OCI-LY7 (cell line): ENCODE results near the gene RBMX.

Experiments
- CTCF ChIP-seq: fragments of 200-600 bp; sonication (generic); conservative IDR thresholded peaks from 2 replicates; pipeline ENCODE4 v1.5.1; 2014; ENCODE audit warnings: mild to moderate bottlenecking, antibody characterized with exemption, low read length, moderate library complexity, mixed read lengths
- EZH2phosphoT487 ChIP-seq: fragments of 200-600 bp; sonication (generic); IDR thresholded peaks from 2 replicates; pipeline ENCODE4 v1.6.1; 2018; ENCODE audit warnings: low read depth, borderline replicate concordance, mild to moderate bottlenecking, mixed run types, antibody characterized with exemption, low read length, moderate library complexity, mixed read lengths

GRCh38 chrX:136861877-136862276 is 18.6 kb downstream of the RBMX start:
- TF ChIP-seq CTCF (no peak), EZH2phosphoT487 (no peak)
